GM18870 (cell line): Measurements from ENCODE around the gene LITAF.
"Not testable (repeated sequence)": the region's sequence is repeated elsewhere in the genome, so short reads cannot be mapped to it uniquely, and the experiment has no call there.

Experiments
- ATAC-seq: cut with Tn5 transposase; IDR thresholded peaks from one replicate; pipeline ENCODE4 v1.9.1; 2021; ENCODE audit warnings: moderate library complexity; ENCODE audit not compliant: unreplicated experiment

The LITAF gene

GRCh38 chr16:11601425-11601824 is 14.7 kb upstream of the LITAF start:
- no peak for ATAC-seq

DNA sequence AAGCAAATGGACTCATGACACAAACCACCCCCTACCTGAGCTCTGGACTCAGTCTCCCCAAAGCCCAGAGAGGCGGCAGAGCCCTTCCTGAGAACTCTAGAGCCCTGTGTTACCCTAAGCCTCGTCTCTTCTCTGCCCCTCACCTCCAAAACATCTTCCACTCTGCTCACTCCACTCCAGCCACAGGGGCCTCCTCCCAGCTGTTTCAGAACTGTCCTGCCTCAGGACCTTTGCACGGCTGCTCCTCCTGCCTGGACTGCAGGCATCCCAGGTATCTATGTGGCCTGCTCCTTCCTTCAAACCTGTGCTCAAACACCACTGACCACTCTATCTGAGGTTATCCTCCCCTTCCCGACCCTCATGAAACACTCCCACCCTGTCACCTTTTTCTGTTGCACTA is 12.9 kb upstream of the LITAF start:
- ATAC-seq, result no peak

DNA sequence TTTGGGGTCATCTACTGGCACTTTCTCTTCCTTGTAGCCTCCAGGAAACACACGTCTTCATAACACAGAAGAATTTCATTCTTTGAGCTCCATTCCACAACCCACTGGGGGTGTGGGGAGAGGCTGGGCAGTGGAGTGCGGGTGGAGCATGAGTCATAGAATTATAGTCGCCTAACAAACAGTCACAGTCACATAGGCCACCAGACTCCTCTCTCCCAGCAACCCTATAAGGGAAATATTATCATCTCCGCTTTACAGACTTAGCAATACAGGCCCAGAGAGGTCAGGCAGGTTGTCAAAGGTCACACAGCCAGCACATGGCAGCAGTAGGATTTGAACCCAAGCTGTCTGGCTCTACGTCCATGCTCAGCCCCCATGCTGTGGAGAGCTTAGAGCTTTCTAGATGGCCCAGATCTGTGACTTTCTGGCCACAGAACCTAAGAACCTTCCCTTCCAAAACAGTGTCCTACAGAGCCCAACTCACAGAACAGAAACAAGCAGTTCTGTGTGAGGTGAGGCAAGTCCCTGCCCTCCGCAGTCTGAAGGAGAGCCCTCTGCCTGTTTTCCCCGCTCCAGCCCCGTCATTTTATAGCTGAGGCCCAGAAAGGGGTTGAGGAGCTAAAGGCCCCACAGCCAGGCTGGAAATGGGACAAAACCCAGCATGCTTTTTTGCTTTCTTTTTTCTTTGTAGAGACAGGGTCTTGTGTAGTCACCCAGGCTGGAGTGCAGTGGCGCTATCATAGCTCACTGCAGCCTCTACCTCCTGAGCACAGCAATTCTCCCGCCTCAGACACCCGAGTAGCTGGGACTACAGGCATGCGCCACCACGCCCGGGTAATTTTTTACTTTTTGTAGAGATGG is 10.7 kb upstream of the LITAF start:
- no peak for ATAC-seq

GRCh38 chr16:11596572-11597226 is 10.0 kb upstream of the LITAF start:
- ATAC-seq, result no peak

GRCh38 chr16:11593581-11593980 is 6.9 kb upstream of the LITAF start:
- no peak for ATAC-seq

DNA sequence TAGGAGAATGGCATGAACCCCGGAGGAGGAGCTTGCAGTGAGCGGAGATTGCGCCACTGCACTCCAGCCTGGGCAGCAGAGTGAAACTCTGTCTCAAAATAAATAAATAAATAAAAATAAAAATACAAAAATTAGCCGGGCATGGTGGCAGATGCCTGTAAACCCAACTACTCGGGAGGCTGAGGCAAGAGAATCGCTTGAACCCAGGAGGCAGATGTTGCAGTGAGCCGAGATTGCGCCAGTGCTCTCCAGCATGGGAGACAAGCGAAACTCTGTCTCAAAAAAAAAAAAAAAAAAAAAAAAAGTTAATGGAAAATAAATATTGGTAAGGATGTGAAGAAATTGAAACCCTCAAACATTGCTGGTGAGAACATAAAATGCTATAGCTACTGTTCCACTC is 6.4 kb upstream of the LITAF start:
- ATAC-seq, result not testable (repeated sequence)

- not testable (repeated sequence) for ATAC-seq
Observed at GRCh38 chr16:11591630-11592029, 4.9 kb upstream of the LITAF start.

DNA sequence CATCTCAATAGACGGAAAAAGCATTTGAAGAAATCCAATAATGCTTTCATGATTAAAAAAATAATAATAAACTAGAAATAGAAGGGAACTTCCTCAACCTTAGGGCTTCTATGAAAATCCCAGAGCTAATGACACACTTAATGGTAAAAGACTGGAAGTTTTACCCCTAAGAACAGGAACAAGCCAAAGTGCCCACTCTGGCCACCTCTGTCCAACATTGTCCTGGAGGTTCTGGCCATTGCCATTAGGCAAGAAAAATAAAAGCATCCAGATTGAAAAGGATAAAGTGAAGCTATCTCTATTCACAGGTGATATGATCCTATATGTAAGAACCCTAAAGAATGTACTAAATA is 2.5 kb upstream of the LITAF start:
- no peak for ATAC-seq

GRCh38 chr16:11588321-11589197 is 1.8 kb upstream of the LITAF start:
- no peak for ATAC-seq

DNA sequence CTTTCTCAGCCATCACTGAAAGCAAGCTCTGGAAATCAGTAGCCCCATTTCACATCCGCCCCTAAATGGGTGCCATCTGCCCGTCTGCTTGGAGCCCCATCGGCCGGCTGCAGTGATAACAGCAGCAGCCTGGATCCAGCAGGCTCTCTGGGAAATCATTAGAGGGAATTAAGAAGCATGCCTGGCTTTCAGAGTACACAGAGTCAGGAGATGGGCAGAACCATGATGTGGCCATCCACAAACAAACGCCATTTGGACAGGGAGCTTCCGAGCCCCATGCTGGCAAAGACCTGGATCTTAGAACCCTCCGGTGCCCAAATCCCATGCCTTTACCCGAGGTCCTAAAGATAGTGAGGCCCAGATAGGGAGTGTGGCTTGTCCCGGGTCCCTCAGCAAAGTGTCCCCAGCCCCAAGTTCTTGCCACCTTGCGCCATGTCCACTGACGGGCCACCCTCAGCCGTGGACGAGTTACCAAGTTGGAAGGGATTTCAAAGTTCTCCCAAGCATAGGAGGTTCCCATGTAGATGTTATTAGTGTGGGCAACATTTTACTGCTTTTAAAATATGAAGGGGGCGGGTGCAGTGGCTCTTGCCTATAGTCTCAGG is 1.0 kb upstream of the LITAF start:
- ATAC-seq, result no peak

GRCh38 chr16:11586378-11586855 is 302 bp downstream of the LITAF start:
- no peak for ATAC-seq

- ATAC-seq, result no peak
Observed at GRCh38 chr16:11585460-11586377, 1.0 kb downstream of the LITAF start.

DNA sequence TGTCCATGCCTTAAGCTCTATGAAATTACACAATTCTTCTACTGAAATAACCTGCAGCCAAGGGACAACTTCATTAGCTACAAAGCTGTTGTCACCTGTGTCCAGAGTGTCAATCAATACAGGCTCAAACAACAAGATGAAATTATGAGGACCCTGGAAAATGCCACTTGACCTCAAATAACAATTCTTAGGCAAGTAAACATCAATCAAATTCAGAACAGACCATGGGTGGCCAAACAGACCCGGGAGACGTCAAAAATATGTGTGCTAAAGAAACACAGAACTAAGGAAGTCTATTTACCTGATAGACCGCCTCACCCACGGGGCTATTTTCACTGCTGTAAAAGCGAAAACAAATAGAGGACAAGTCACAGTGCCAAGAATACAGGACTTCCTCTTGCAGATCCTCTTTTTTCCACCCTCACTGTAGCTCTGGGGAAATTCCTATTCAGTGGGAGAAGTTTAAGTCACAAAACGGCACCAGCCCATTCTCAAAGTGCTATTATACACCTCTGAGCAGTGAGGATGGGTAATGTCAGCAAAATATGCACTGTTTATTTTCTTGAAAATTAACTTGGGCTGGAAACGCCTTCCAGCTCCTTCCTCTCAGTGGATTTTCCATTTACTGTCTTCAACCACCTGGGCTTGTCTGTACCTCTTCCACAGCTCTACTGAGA is 2.7 kb downstream of the LITAF start:
- no peak for ATAC-seq

GRCh38 chr16:11583166-11583565 is 3.6 kb downstream of the LITAF start:
- ATAC-seq, result no peak

DNA sequence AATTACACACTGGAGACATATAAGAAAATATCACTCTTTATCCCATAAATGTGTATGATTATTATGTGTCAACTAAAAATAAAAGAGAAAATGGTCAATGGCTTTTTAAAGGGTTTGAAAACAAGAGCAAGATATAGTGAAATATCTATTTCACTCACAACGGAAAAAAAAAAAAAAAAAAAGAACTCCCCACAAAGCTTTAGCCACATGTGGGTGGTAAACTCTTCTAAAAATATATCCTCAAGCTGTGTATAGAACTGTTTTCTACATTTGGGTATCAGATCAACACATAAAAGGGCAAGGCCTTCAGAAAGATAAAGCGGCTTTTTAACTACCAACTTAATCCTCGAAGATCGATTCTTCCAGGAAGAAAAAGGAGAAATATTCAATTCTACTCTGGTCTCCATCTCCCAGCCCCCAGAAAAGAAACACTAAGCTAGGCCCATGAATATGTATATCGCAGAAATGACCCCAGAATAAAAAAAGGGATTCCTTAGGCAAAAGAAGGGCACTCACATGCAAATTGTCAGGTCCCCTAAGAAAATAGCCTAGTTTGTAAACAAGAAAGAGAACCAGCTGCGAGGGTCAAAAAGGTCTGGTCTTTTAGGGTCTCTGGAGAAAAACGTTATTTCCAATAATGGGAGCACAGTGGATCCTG is 4.4 kb downstream of the LITAF start:
- ATAC-seq, result no peak

GRCh38 chr16:11581678-11582077 is 5.0 kb downstream of the LITAF start:
- ATAC-seq, result no peak

GRCh38 chr16:11580451-11581086 is 6.2 kb downstream of the LITAF start:
- ATAC-seq, result no peak

- ATAC-seq, result not testable (repeated sequence)
Observed at GRCh38 chr16:11577290-11577660, 9.4 kb downstream of the LITAF start.
